Measurements from ENCODE around the gene DOCK2.

Gene DOCK2

DNA sequence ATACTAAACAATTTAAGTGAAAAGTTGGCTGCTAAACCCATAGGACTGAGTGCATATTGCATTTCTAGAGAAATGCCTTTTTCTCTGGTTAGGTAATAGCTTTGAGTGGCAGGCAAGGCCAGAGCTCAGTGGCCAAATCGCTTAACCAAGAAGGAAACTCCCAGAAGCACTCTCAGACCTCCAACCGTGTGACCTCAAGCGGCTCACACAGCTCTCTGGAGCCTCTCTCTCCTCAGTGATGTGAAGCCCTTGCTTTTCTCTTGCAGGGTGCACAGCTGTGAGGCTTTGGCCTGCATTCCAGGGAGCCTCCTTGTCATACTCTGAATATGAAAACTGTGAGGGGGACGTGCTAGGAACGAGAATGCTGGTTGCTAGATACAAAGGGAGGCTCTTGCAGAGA lies 236.6 kb downstream of the DOCK2 start:
- no peak for DNase-seq

DNA sequence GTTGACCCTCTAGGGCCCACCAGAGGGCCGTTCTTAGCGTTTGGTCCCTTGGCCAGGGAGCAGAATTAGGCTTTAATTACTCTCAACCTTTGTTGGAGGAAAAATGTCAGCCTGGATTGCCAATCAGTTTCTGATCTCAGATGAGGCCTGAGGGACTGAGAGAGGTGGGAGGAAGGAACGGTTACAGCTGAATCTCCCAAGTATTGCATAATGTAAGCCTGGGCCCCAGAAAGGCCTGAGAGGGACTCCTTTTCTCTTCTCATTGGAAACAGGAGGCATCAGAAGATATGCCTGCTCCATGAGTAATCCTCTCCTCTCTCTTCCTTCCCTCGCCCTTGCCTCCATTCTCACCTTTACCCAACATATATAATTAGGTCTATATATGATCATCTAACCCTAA lies 237.5 kb downstream of the DOCK2 start:
- DNase-seq = no peak

DNA sequence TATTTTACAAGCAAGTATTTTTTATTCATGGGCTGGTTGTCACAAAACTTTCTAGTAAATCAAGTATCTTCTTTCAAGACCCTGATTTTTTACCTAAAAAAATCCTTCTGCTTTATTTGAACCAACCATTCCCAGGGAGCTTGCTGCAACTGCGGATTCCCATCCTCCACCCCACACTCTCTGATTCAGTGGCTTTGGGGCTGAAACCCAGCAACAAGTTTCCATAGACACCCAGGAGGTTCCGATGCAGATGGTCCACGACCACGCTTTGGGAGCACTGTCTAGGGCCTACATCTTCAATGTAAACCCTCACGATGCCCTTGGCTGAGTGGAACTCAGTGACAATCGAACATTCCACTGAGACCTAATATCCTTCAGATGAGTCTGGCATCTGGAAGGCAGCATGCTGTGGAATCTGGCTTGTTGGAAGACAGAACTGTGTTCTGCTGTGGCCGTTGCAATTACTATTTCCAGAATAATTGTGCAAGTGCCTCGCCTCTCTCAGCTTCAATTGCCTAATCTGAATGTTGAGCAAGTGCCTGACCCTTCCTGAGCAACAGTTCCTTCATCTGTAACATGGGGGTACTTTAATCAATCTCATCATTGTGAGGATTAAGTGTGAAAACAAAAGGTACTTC lies 238.1 kb downstream of the DOCK2 start:
- no peak for DNase-seq

DNA sequence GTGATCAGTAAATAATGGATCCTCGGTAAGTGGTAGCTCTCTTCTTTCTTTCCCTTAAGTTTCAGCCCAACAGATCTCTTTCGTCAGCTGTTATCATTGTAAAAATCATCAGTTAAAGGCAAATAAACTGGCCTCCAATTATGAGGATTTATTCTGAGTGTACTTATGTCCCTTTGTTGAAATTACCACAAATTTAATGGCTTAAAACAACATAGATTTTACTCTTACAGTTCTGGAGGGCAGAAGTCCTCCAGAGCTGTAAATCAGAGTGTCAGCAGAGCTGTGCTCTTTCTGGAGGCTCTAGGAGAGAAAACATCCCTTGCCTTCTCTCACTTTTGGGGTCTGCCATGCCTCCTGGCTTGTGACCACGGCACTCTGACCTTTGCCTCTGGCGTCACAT lies 238.7 kb downstream of the DOCK2 start:
- no peak for DNase-seq

DNA sequence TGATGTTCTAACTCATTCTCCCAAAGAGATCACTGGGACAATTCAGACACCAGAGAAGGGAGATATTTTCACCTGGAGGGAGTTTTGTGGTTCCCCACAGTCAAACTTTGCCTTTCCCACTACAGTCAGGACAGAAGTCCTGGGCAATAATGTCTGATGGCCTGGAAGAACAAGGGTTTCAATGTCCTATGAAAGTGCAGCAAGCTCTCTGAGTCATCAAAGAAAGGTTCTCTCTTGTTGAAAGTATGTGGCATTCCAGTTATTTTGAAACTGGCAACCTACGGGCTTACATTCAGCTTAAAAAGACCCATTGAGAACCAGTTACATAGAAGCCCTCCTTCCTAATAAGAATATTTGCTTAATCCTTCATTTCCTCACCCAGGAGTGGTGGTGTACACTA lies 239.3 kb downstream of the DOCK2 start:
- DNase-seq = no peak

DNA sequence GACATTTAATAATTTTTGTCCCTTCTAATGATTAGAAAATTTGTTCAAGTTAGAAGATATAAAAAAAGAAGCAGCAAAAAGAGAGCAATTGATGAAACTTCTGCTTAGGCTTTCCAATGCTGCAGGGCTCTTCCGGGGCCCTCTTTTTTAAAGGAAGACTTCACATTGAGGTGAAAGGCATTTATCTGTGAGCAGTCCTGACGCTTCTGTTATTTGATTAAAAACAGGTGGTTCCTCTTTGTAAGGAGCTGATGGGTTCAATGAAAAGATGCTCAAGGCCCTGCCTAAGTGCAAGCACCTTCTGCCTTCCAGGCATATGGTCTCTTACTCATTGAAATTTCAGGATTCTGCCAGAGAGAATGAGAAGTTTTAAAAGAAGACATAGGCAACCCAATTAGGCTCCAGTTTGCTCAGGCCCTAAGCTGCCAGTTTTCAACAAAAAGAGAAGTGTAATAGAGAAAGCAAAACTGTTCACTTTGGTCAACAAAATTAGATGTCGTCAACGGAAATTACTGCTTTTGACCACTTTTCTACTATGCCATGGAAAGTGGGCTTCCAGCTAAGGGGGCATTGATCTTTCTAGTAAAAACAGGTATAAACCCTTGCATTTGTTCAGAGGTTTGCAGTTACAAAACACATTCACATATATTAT lies 243.1 kb downstream of the DOCK2 start:
- DNase-seq = no peak

DNA sequence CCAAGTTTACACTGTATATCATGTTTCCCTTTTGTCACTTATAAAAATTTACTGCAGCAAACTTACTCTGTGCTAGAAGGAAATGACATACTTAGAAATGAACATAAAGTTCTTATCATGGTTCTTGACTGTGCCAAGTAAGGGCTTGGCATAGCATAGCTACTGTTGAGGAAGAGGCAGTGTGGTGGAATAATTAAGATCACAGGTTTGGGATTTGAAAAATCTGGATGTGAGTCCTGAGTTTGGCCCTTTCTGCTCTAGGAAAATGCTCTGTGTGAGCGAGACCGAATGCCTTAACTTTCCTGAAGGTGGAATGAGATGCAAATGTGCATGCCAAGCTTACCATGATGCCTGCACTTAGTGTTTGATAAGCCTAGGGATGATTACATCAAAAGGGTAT lies 243.7 kb downstream of the DOCK2 start:
- no peak for DNase-seq

DNA sequence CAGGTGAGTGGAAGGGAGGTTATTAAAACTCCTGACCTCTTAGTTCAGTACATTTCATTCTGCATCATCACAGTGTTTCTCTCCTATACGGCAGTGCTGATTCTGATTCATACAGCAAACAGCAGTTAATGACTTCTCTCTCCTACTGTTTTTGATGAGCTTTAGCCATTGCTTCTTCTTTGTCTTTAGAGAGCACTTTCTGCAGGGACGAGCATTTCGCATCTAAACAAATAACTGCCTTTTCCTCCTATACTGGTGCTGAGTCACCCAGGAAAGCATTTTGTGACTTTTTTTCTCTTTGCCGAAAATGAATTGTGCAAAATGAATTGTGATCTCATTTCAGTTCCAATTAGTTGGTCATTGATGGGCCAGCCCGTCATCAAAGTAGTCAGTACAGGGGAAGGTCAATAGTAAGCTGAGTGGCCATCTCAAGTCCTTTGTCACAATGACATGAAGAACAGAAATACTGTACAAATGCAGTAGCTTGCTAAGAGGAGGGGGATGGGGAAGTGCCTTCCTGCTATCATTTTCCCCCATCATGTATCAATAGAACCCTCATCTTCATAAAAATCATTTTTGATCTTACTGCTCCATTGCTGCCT lies 244.7 kb downstream of the DOCK2 start:
- no peak for DNase-seq

DNA sequence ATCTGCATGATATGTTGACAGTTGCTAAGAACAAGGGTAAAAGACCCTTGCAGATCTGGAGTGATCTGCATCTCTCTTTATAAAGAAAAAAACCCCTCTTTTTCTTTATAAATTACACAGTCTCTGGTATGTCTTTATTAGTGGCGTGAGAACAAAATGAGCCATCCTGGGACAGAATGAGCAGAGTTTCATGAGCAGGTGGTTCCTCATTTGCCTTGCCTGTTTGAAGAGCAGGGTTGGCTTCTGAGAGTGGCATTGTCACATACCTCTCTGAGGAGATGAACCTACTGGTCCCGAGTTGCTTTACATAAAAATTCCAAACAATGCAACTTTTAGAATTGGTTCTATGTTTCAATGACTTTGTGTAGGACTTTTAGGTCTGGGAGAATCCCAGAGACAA lies 249.0 kb downstream of the DOCK2 start:
- no peak for DNase-seq

DNA sequence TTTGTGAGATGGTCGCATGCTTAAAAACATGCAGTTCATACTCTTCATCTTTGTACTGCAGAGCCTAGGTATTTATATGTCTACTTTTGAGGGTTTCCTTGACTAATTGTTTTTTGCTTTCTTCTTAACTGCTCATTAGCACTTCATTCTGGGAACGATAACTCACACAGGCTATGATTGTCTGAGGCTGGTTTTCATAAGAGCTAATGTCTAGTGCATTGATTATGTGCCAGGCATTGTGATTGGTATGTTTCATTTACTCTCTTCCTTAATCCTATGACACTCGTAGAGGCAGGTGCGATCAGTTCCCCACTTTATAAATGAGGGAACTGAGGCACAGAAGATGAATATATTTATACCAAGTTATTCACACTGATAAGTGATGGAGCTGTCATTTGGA lies 249.6 kb downstream of the DOCK2 start:
- no peak for DNase-seq

DNA sequence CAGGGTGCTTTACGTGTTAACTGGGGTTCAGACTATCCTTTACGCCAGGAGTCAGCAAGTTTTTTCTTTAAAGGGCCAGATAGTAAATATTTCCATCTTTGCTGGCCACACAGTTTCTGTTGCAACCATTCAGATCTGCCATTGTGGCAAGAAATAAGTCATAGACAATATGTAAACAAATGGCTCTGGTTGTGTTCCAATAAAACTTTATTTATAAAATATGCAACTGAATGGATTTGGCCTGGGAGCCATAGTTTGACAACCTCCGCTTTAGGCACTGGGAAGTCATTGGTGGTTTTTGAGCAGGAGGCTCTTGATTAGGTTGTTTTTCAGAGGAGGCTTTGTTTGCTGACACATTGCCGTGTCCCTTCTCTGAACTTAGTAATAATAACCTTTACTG lies 252.5 kb downstream of the DOCK2 start:
- DNase-seq = no peak

DNA sequence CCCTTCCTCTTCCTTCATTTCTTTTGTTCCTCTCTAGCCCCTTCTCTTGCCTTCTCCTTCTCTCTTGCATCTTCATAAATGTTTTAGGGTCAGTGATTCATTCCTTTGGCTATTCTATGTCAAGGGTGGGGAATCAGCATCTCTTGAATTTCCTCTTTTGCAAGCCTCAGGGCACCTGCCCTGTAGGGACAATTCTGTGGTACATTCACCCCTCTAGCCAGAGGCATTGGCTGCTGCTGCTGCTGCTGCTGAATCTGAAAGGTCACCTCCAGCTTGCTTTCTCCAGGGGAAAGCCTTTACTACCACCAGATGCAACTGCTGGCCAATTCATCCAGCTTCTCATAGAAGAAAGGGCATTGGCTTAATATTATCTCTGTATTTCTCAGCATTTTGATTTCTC lies 255.9 kb downstream of the DOCK2 start:
- no peak for DNase-seq

DNA sequence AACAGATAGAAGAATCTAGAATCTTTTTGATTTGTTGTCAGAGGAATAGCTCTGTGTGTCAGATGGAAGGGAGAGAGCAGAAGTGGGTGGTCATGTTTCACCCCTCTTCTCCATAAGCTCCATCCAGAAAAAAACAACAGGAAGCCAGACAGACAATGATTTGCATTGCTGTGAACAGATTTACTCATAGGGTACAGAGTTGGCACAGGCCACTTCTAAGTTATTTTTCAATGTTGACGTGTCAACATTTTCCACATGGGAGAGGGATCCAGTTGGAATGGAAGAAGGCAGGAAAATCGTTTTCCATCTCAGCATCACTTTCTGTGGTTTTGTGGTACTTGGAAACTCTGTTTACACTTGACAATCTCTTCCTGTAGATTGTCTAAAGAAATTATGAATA lies 256.5 kb downstream of the DOCK2 start:
- no peak for DNase-seq

DNA sequence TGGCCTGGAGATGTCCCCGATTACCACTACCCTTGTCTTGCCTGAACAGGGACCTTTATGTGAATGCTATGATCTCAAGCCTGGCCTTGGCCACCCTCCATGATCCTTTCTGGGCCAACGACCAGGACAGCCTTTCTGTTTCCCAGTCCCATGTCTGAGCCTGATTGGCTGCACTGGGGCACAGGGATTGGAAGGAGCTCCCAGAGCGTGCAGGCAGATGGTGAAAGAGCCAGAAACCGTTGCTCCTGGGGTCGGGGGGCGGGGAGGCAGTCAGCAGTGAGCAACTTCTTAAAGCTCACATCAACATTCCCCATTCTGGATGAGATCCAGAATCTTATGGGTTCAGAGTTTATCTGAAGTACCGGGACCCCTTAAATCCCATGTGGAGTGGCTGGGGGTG lies 258.9 kb downstream of the DOCK2 start:
- DNase-seq = no peak

DNA sequence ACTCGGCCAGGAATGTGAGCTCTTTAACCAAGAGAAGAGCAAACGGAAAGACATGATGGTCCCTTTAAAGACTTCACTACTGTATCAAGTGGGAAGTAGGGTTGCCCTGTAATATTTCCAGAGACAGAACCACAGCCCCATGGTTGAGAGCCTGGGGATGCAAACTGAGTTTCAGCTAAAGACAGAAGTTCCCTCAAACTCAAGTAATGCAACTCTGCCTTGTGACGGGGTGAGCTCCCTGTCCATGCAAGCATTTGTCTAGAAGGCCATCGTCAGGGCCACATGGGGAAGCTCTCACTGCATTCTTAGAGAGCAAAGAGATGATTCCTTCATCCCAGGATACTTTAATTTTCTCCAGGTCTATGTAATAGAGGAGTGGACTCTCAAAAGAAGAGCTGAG lies 260.4 kb downstream of the DOCK2 start:
- no peak for DNase-seq

DNA sequence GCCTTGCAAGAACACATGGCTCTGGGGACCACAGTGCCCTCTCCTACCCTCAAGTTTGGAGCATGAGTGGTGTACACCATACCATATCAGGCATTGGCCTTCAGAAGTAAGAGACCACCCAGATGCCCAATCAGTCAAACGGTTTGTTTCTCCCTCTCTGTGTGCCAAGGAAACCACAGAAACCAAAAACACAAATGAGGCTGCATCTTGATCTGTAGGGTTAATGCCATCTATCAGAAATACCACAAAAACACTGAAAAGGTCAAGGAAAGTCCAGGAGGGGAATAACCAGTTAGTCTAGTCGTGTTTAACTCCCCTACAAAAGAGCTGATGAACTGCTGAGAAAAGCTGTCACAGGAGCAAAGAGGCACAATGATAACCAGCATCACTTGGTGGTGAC lies 264.8 kb downstream of the DOCK2 start:
- no peak for DNase-seq

DNA sequence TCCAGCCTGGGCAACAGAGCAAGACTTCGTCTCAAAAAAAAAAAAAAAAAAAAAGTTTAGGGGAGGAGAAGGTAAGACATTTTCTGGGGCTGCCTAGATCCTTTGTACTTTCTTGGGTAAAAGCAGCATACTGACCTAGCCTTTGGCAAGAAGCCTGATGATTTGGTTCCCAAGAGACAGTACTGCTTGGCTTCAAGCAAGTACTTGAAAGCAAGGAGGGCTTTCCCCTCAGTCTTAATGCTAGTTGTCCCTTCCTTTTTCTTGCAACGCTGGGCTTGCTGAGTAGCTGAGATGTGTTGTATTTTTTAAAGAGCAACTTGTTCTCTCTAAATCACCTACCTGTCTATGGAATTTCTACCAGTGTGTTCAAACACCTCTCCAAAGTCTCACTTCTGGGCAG lies 267.0 kb downstream of the DOCK2 start:
- no peak for DNase-seq

DNA sequence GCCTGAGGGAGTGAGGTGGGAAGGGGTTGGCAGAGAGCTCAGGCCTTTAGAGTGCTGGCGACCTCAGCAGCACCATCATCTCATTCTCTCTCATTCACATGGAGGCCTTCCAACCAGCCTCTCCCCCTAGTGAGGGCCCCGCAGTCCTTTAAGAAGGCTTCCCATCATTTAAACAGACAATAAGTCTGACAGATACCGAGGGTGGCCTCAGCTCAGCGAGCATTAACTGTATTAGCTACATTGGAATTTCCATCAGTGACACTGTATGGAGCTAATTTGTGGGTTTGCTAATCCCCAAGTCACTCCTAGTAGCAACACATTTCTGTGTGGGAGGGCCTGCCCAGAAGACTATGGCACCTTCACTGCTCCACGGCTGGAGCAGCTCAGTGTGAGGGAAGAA lies 267.4 kb downstream of the DOCK2 start:
- no peak for DNase-seq

DNA sequence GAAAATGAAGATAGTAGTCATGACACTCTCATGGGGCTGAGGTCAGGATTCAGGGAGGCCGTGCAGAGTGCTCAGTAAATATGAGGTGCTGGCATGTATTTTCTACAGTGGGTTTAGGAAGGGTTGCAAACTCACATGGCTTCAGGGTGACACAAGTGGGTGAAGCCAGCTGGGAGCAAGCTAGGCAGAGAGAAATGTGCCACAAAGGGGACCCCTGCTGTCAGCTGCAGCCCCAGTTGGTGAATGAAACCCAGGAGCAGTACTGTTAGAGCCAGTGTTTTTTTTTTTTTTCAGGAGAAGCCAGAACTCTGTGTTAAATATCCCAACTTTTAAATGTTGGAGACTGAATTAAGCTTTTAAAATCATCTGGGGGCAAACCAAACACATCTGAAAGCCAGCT lies 267.9 kb downstream of the DOCK2 start:
- no peak for DNase-seq

DNA sequence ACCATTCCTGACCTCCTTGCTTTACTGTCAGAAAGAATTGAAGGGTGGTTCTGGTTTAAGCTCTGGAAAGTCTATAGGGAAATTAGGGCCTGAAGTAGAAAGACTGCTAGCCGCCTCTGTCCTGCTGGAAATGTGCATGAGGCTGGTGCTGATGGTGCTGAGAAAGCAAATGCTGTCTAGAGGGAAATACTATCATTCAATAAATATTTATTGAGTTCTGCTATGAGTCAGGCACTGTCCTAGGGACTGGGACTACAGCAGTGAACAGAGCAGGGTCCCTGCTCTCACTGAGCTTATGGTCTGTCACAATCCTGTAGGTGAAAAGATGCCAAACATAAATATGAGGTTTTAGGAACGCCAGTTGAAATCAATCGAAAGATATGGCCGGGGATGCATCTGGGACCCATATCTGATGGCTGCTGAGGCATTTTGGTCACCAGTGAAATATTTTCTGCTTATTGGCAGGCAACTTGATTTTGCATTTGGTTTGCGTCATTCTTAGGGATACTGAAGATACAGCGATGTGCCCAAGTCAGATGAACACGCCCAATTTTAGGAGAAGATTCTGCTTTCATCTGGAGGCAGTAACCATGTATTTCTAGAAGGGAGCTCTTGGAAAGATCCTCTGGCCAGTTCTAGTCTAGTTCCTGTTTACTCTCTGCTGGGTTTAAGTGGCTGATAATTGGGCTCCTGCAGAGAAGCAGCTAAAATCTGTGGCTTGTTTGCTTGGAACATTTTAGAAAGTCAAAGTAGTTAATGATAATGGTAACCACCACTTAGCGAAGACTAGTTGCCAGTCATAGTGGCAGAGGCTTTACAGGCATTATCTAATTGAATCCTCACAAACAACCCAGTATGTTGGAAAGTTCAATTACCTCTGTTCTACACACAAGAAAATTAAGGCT lies 269.9 kb downstream of the DOCK2 start:
- no peak for DNase-seq

DNA sequence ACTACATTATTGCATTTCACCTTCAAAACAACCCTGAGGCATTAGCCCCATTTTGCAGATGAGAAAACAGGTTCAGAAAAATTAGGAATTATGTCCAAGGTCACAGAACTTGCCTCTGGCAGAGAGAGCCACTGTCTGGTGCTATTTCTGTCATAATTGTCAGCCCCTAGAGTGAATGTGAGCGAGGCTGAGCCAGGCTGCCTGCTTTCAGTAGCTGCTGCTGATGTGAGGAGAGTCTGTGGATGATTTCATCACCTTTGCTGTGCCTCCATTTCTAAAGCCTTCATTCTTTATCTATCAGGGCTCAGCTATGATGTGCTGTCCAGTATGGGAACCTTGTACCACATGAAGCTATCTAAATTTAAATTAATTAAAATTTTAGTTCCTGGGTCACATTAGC lies 271.8 kb downstream of the DOCK2 start:
- no peak for DNase-seq

DNA sequence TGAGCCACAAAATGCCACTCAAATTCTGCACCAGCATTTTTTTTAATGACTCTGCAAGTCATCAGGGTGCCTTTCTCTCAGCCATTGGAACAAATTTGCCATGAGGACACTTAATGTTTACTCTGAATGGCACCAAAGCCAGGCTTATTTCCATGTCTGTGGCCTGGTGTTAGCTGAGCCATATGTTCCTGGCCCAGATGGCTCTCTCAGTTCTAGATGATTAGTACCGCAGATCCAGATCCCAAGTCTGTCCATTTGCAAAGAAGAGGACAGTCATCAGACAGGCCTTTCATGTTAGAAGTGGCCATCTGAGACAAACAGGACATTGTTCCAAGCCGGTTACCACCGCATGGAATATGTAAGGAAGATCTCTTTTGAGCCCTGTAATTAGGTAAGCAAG lies 272.9 kb downstream of the DOCK2 start:
- DNase-seq = no peak

DNA sequence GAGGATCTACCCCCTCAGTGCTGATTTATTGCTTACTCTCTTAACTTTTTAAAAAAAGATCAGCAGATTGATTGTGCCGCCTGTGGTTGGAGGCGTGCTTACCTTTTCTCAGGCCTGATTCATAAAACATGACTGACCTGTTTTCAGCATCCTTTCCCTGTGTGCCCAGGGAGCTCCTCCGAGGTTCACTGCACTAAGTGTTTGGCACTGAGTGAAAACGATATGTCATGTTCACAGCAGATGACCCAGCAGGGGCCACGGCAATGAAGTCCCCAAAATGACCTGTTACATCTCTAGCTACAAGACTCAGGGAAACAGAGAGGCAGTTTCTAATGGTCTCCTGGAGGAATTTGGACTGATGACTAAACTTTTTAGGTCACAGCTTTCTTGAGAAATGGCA lies 273.3 kb downstream of the DOCK2 start:
- DNase-seq = no peak
